Neutrophil (primary cell): ENCODE results near the gene MYEOV.
A peak's percentile ranks its signal among the peaks of the same experiment; 100 is the strongest.

Experiments used
- H3K27ac ChIP-seq: fragments of 200-600 bp; sonication (generic); 2 replicates; pipeline ENCODE4 v1.5.1; 2016; ENCODE audit warnings: mild to moderate bottlenecking, moderate library complexity
- H3K27me3 ChIP-seq: fragments of 200-600 bp; sonication (generic); 2 replicates; pipeline ENCODE4 v1.6.0; 2016; ENCODE audit warnings: mild to moderate bottlenecking
- H3K36me3 ChIP-seq: fragments of 200-600 bp; sonication (generic); 2 replicates; pipeline ENCODE4 v1.5.1; 2017
- H3K4me1 ChIP-seq, 2 experiments: fragments of 200-600 bp in 1 of 2; sonication (generic) in 1 of 2; 1 replicate in 1 of 2; 2 replicates in 1 of 2; pipeline versions ENCODE4 v1.5.1 to v1.6.1; 2013 to 2016; ENCODE audit warnings: low read depth in 1 of 2, low read length in 1 of 2, mild to moderate bottlenecking in 1 of 2, moderate library complexity in 1 of 2; ENCODE audit not compliant: control insufficient read depth in 1 of 2, insufficient read depth in 1 of 2
- H3K4me3 ChIP-seq, 2 experiments: fragments of 200-600 bp in 1 of 2; sonication (generic) in 1 of 2; 1 replicate in 1 of 2; 2 replicates in 1 of 2; pipeline ENCODE4 v1.5.1; 2013 to 2016; ENCODE audit warnings: low read depth in 1 of 2, low read length in 1 of 2, mild to moderate bottlenecking in 1 of 2, moderate library complexity in 1 of 2
- H3K9me3 ChIP-seq: fragments of 200-600 bp; sonication (generic); 2 replicates; pipeline ENCODE4 v1.5.1; 2016
- CTCF ChIP-seq: fragments of 200-600 bp; sonication (generic); IDR thresholded peaks from 2 replicates; pipeline ENCODE4 v1.5.1; 2016; ENCODE audit warnings: antibody characterized with exemption

MYEOV gene

GRCh38 chr11:69287968-69288882 is 5.7 kb upstream of the MYEOV start:
- H3K27ac ChIP-seq = no peak overlapping the region
- no peak for TF ChIP-seq CTCF
- H3K4me1 ChIP-seq = no peaks in the 10 kb centered on the region
- no peaks in the 10 kb centered on the region for H3K9me3 ChIP-seq
- no peaks in the 10 kb centered on the region for H3K36me3 ChIP-seq
- no peaks in the 10 kb centered on the region for H3K27me3 ChIP-seq
- H3K4me3 ChIP-seq = no peak overlapping the region

- Histone ChIP-seq H3K4me1 (peaks cover 0 to 2% of the 10 kb centered on the region in 2 experiments), H3K27me3 (no peaks in the 10 kb centered on the region), H3K9me3 (no peaks in the 10 kb centered on the region), H3K4me3 (no peak overlapping the region), H3K27ac (no peak overlapping the region), H3K36me3 (no peaks in the 10 kb centered on the region)
- no peak for TF ChIP-seq CTCF
Measured at GRCh38 chr11:69288883-69289242, 5.1 kb upstream of the MYEOV start.

- Histone ChIP-seq H3K4me1 (peaks cover 1 to 11% of the 10 kb centered on the region in 2 experiments), H3K36me3 (no peaks in the 10 kb centered on the region), H3K9me3 (no peaks in the 10 kb centered on the region), H3K27ac (no peak overlapping the region), H3K27me3 (no peaks in the 10 kb centered on the region), H3K4me3 (no peak overlapping the region)
- no peak for TF ChIP-seq CTCF
Measured at GRCh38 chr11:69290806-69291205, 3.1 kb upstream of the MYEOV start.

GRCh38 chr11:69291459-69292110 is 2.4 kb upstream of the MYEOV start:
- TF ChIP-seq CTCF = no peak
- H3K27me3 ChIP-seq = no peaks in the 10 kb centered on the region
- no peak overlapping the region for H3K27ac ChIP-seq
- no peaks in the 10 kb centered on the region for H3K9me3 ChIP-seq
- peaks cover 9 to 19% of the 10 kb centered on the region in 2 experiments for H3K4me1 ChIP-seq
- no peaks in the 10 kb centered on the region for H3K36me3 ChIP-seq
- no peak overlapping the region for H3K4me3 ChIP-seq

- no peaks in the 10 kb centered on the region for H3K27me3 ChIP-seq
- no peaks in the 10 kb centered on the region for H3K36me3 ChIP-seq
- no peak overlapping the region for H3K4me3 ChIP-seq
- TF ChIP-seq CTCF = peak; percentile 83
- H3K27ac ChIP-seq = no peak overlapping the region
- H3K9me3 ChIP-seq = no peaks in the 10 kb centered on the region
- peaks cover 15 to 26% of the 10 kb centered on the region in 2 experiments for H3K4me1 ChIP-seq
Measured at GRCh38 chr11:69292221-69292648, 1.7 kb upstream of the MYEOV start.
